ENCODE results near the gene SLC6A9.

DNA sequence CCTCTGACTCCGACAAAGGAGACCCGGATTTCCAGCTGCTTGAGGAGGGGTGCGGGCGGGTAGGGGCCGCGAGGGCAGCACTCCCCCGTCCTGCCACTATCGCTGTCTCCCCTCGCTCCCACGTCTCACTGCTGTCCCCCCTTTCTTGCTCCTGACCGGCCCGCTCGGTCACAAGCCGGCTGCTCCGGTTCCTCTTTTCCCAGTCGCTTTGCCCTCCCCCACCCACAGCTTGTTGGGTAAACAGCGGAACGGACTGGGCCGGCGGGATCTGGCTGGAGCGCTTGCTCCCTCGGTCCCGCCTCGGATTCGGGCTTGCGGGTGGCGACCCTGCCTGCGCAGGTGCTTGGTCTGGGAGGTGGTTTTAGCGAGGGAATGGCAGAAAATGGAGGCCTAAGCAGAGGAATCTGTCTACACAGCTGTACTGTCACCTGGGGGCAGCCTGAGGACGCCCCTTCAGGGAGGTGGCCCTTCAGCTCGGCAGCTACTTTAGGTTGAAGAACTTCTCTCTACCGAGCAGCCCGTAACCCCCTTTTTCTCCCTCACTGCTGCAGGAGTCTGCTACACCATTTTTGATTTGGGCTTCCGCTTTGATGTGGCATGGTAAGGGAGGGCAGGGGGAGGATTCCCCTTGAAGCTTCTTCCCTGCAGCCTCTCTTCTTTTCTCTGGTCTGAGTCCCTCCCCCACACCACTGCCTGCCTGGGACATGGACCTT lies 55.9 kb downstream of the SLC6A9 start:
- TF ChIP-seq POLR2A (IDR thresholded peaks at IDR 0.05) (no peak), EP300 (IDR thresholded peaks at IDR 0.05) (no peak), CTCF (IDR thresholded peaks at IDR 0.05) (no peak)

Data from suprapubic skin (tissue), 3 donors.